GM23338 (cell line): ENCODE results near the gene ZNF512. TPM values are rescaled to one million over a fixed set of nuclear protein-coding genes. Genes with fewer than 3 reads are reported as not detected.

Experiments
- ATAC-seq: fragments of 200-7000 bp; cut with Tn5 transposase; 3 replicates; pipeline ENCODE4 v1.9.1; 2020
- DNase-seq: peaks from one replicate; pipeline ENCODE4 v3.0.0-alpha.2; 2015; ENCODE audit warnings: low spot score
- H2AFZ ChIP-seq: fragments of 200-600 bp; sonication (generic); 2 replicates; pipeline ENCODE4 v1.8.0; 2016; ENCODE audit warnings: antibody characterized with exemption, mild to moderate bottlenecking, moderate library complexity
- H3F3A ChIP-seq: fragments of 200-600 bp; sonication (generic); replicated peaks from 2 replicates; pipeline ENCODE4 v1.8.0; 2017; ENCODE audit warnings: antibody characterized with exemption, mixed run types, low read depth
- H3K27ac ChIP-seq: fragments of 200-600 bp; sonication (generic); 2 replicates; pipeline ENCODE4 v1.6.1; 2016; ENCODE audit warnings: low read depth
- H3K27me3 ChIP-seq: fragments of 200-600 bp; sonication (generic); 2 replicates; pipeline ENCODE4 v1.8.0; 2016; ENCODE audit warnings: mild to moderate bottlenecking, mixed run types, moderate library complexity; ENCODE audit not compliant: insufficient read depth
- H3K36me3 ChIP-seq: fragments of 200-600 bp; sonication (generic); 2 replicates; pipeline ENCODE4 v1.8.0; 2016; ENCODE audit warnings: mild to moderate bottlenecking; ENCODE audit not compliant: insufficient read depth
- H3K4me1 ChIP-seq: fragments of 200-600 bp; sonication (generic); 2 replicates; pipeline ENCODE4 v1.8.0; 2016; ENCODE audit warnings: mild to moderate bottlenecking, moderate library complexity; ENCODE audit not compliant: insufficient read depth
- H3K4me2 ChIP-seq: fragments of 200-600 bp; sonication (generic); 2 replicates; pipeline ENCODE4 v1.7.1; 2017; ENCODE audit warnings: mixed run types
- H3K4me3 ChIP-seq: fragments of 200-600 bp; sonication (generic); 2 replicates; pipeline ENCODE4 v1.6.1; 2016; ENCODE audit warnings: mixed run types
- H3K79me2 ChIP-seq: fragments of 200-600 bp; sonication (generic); replicated peaks from 2 replicates; pipeline ENCODE4 v1.8.0; 2017; ENCODE audit warnings: mild to moderate bottlenecking; ENCODE audit not compliant: insufficient read depth
- H3K9me2 ChIP-seq: fragments of 200-600 bp; sonication (generic); 2 replicates; pipeline ENCODE4 v1.8.0; 2017; ENCODE audit not compliant: insufficient read depth
- H4K20me1 ChIP-seq: fragments of 200-600 bp; sonication (generic); replicated peaks from 2 replicates; pipeline ENCODE4 v1.8.0; 2017; ENCODE audit warnings: mild to moderate bottlenecking; ENCODE audit not compliant: insufficient read depth
- H3K27ac Mint-ChIP-seq: 2 replicates; pipeline ENCODE4 v1.8.0; 2020; ENCODE audit warnings: inconsistent platforms, mild to moderate bottlenecking, moderate library complexity, mixed read lengths
- H3K27me3 Mint-ChIP-seq: 3 replicates; pipeline ENCODE4 v1.8.0; 2022; ENCODE audit warnings: low read depth, mild to moderate bottlenecking, moderate library complexity, mixed read lengths, inconsistent platforms; ENCODE audit not compliant: insufficient read depth, poor library complexity
- H3K36me3 Mint-ChIP-seq: 3 replicates; pipeline ENCODE4 v1.8.0; 2021; ENCODE audit warnings: low read depth, mild to moderate bottlenecking, inconsistent platforms, moderate library complexity, mixed read lengths
- H3K4me1 Mint-ChIP-seq: 3 replicates; pipeline ENCODE4 v1.8.0; 2020; ENCODE audit warnings: mild to moderate bottlenecking, inconsistent platforms, mixed read lengths
- H3K4me3 Mint-ChIP-seq: 3 replicates; pipeline ENCODE4 v1.8.0; 2021; ENCODE audit warnings: moderate library complexity, mild to moderate bottlenecking, inconsistent platforms, mixed read lengths
- H3K9me3 Mint-ChIP-seq: 3 replicates; pipeline ENCODE4 v1.8.0; 2020; ENCODE audit warnings: moderate library complexity, mild to moderate bottlenecking, inconsistent platforms, mixed read lengths
- CREB1 ChIP-seq: fragments of 250-450 bp; sonication (Bioruptor Pico); IDR thresholded peaks from 2 replicates; pipeline ENCODE4 v1.5.0; 2020; ENCODE audit warnings: low read depth, mild to moderate bottlenecking, moderate library complexity
- CTCF ChIP-seq, 2 experiments: fragments of 200-600 bp in 1 of 2; sonication (generic) in 1 of 2; conservative IDR thresholded peaks; 2 replicates each; pipeline versions ENCODE4 v1.5.1 to v1.6.1; 2016 to 2017; ENCODE audit warnings: antibody characterized with exemption in 2 of 2, low read depth in 2 of 2, mild to moderate bottlenecking in 2 of 2, moderate library complexity in 1 of 2
- ETS1 ChIP-seq: IDR thresholded peaks from 2 replicates; pipeline ENCODE4 v1.6.1; 2016; ENCODE audit warnings: antibody characterized with exemption
- EZH2 ChIP-seq: fragments of 200-600 bp; sonication (generic); IDR thresholded peaks from one replicate; pipeline ENCODE4 v1.8.0; 2017; ENCODE audit warnings: antibody characterized with exemption, mild to moderate bottlenecking, low read depth; ENCODE audit not compliant: unreplicated experiment
- EZH2phosphoT487 ChIP-seq: fragments of 200-600 bp; sonication (generic); IDR thresholded peaks from one replicate; pipeline ENCODE4 v1.8.1; 2018; ENCODE audit warnings: antibody characterized with exemption; ENCODE audit not compliant: unreplicated experiment
- JUNB ChIP-seq: IDR thresholded peaks from one replicate; pipeline ENCODE4 v1.6.1; 2016; ENCODE audit warnings: antibody characterized with exemption; ENCODE audit not compliant: unreplicated experiment
- NANOG ChIP-seq: IDR thresholded peaks from 2 replicates; pipeline ENCODE4 v1.6.1; 2016; ENCODE audit warnings: antibody characterized with exemption, borderline replicate concordance
- POLR2AphosphoS5 ChIP-seq: IDR thresholded peaks from 2 replicates; pipeline ENCODE4 v1.6.1; 2016; ENCODE audit warnings: antibody characterized with exemption, low read depth
- REST ChIP-seq: IDR thresholded peaks from one replicate; pipeline ENCODE4 v1.6.1; 2018; ENCODE audit warnings: antibody characterized with exemption; ENCODE audit not compliant: unreplicated experiment
- STAT1 ChIP-seq: IDR thresholded peaks from one replicate; pipeline ENCODE4 v1.6.1; 2016; ENCODE audit warnings: antibody characterized with exemption; ENCODE audit not compliant: unreplicated experiment
- ZNF114 ChIP-seq: fragments of 250-450 bp; sonication (Bioruptor Pico); IDR thresholded peaks from 2 replicates; pipeline ENCODE4 v1.5.0; 2020; ENCODE audit warnings: mild to moderate bottlenecking, moderate library complexity
- ZNF331 ChIP-seq: fragments of 250-450 bp; sonication (Bioruptor Pico); IDR thresholded peaks from 2 replicates; pipeline ENCODE4 v1.5.0; 2020; ENCODE audit warnings: low read depth, mild to moderate bottlenecking, moderate library complexity
- ZNF462 ChIP-seq: fragments of 250-450 bp; sonication (Bioruptor Pico); IDR thresholded peaks from 2 replicates; pipeline ENCODE4 v1.5.0; 2020; ENCODE audit warnings: mild to moderate bottlenecking, moderate library complexity
- polyA plus RNA-seq: library from polyadenylated mRNA; unstranded; fragments of >200 nt; fragmentation: Nextera tagmentation; extraction: Ambion mirVana; gene quantifications from 2 replicates; pipeline ENCODE4 v1.2.1, GENCODE V29; 2016
- total RNA-seq: library from RNA; depleted of rRNA; stranded (reverse); fragments of >200 nt; shearing (Covaris generic); gene quantifications from 2 replicates; pipeline ENCODE4 v1.2.3, GENCODE V29; 2014

The ZNF512 gene
- total and polyA plus RNA-seq, 2 experiments from 2014 or later, result 26.0 to 38.4 TPM

- H3F3A ChIP-seq, result no peaks in the 10 kb centered on the region
- no peaks in the 10 kb centered on the region for H3K36me3 ChIP-seq
- Mint-ChIP-seq H3K36me3 (peaks cover 3% of the 10 kb centered on the region; the same call in 1 of the 3 replicates), H3K27ac (no peak overlapping the region), H3K4me1 (no peaks in the 10 kb centered on the region), H3K27me3 (no peaks in the 10 kb centered on the region), H3K9me3 (peaks cover 42% of the 10 kb centered on the region; the same call in 2 of the 3 replicates), H3K4me3 (no peak overlapping the region)
- no peak overlapping the region for H3K27ac ChIP-seq
- peaks cover 3% of the 10 kb centered on the region; the same call in 1 of the 2 replicates for H3K9me2 ChIP-seq
- no peak for DNase-seq
- no peak overlapping the region for H3K4me3 ChIP-seq
- TF ChIP-seq ZNF114 (CRISPR knock-in tag) (no peak), CREB1 (CRISPR knock-in tag) (no peak), POLR2AphosphoS5 (no peak), JUNB (no peak), NANOG (no peak), ZNF331 (CRISPR knock-in tag) (no peak), EZH2phosphoT487 (no peak), REST (no peak), CTCF (conservative IDR thresholded peaks at IDR 0.05; ENCODE audit: low read depth in 2 of 2) (no peak), ETS1 (no peak), EZH2 (no peak), ZNF462 (no peak), STAT1 (no peak)
- H3K4me2 ChIP-seq, result no peak overlapping the region
- no peaks in the 10 kb centered on the region for H3K79me2 ChIP-seq
- H3K27me3 ChIP-seq, result peaks cover 12% of the 10 kb centered on the region; the same call in 1 of the 2 replicates
- no peak overlapping the region for H2AFZ ChIP-seq
- no peak for ATAC-seq
- H3K4me1 ChIP-seq, result no peaks in the 10 kb centered on the region
- no peaks in the 10 kb centered on the region for H4K20me1 ChIP-seq
These were observed 10.4 kb upstream of the ZNF512 start for GRCh38 chr2:27572439-27572838.
